GM19395 (cell line): ENCODE data around the gene ABTB1.

Experiments
- ATAC-seq: cut with Tn5 transposase; IDR thresholded peaks from one replicate; pipeline ENCODE4 v1.9.1; 2021; ENCODE audit warnings: mild to moderate bottlenecking, moderate library complexity; ENCODE audit not compliant: unreplicated experiment

ABTB1 gene

DNA sequence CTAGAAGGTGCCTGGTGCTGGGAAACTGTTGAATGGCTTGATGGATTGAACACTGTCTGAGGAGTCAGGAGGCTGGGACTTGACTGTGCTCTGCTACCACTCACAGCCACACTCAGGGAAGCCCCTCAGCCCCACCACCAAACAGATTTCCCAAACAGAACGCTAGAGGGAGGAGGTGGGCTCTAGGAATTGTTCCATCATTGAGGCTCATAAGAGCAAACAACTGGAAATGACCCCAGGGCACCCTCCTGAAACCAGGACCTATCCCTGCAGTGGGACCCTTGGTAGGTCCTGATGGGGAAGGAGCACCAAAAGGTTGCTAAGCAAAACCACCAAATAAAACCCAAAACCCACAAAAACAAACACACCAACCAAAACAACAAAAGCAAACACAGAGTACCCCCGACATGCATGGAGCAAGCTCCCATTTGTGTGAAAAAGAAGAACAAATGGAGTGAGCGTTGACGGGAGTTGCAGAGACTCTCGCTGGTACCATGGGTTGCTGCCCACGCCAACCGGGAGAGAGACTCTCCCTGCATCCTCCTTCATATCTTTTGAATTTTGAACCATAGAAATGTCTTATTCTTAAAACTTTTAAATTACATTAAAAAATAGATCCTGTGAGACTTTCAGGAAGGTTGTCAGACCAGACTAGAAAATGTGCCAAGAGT is 45.6 kb downstream of the ABTB1 start:
- no peak for ATAC-seq

GRCh38 chr3:127718916-127719290 is 46.2 kb downstream of the ABTB1 start:
- ATAC-seq: no peak

DNA sequence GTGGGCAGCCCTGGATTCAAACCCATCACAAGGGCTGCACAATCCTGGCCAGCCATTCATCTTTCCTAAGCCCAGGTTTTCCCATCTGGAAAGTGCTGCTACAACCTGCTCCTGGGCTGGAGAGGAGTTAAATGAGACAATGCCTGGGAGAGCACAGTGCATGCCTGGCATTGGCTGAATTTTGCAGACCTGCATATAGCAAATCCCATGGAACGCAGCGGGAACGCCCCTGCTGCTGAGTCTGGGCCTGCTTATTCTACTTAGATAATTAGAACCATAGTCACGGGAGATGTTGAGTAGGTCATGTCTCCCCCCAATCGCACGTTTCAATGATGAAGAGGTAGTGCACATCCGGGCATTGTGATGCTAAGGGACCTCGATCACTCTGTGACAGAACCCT is 46.6 kb downstream of the ABTB1 start:
- no peak for ATAC-seq

- no peak for ATAC-seq
These were observed 47.5 kb downstream of the ABTB1 start for GRCh38 chr3:127720161-127720823.

DNA sequence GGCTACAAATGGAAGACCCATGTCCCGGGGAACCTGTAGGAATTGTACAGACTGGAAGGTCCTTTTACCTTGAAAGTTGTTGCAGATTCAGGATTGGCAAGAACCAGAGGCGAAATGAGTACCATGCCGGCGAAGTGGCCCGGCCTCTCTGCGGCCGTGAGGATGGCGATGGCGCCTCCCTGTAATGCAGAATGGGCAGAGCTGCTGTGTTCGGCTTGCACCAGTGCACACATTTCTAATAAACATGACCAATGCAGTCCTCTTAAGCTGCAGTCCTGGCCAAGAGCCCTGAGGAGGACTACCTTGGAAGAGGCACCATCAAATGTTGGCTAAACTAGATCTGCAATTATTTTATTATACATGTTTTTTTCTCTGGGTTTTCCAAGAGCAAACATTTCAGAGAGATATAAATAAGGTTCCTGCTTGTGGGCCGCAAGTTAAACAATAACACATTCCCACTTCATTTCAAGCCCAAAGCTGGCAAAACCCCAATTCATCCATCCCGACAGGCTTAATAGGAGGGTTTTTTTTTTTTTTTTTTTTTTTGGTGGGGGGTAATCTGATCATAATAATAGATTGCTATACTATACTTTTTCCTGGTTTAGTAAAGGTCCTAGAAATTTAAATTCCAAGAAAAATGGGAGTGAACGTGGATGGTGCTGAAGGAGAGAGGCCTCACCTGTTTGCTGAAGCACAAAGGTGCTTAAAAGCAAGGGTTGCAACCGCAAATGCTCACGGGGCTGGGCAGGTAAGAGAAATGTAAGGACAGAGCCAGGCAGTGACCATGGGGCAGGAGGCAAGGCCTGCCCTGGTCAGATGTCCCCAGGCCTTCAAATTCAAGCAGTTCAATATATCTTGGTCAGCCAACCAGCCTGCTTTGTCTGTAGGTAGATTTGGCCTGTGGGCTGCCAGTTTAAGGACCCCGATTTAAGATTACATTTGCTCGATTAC is 48.5 kb downstream of the ABTB1 start:
- no peak for ATAC-seq

DNA sequence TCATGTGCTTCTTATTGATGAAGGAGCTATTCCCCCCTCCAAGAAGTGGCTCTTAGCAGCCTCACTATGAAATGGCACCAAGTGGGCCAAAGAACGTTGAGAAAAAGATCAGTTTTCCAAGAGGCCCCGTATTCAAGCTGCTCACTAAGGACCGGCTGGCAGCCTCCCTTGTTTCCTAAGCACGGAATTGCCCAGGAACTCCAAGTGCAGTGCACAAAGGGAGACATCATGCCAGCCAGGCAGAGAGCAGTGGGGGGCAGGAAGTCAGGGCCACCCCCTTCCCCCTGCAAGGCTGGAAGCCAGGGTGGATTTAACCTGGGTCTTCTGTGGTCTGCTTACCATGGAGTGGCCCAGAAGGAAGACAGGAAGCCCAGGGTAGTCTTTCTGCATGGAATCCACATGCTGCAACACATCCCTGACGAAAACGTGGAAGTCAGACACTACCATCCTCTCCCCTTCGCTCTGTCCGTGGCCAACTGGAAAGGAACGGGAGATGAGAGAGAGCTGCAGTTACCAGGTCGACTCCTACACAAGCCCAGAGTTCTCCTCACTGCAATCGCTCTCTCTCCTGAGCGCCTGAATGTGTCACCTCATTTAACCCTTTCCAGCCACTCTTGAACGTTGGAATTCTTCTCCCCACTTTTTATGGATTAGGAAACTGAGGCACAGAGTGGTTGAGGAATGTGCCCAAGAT is 49.5 kb downstream of the ABTB1 start:
- ATAC-seq: no peak

DNA sequence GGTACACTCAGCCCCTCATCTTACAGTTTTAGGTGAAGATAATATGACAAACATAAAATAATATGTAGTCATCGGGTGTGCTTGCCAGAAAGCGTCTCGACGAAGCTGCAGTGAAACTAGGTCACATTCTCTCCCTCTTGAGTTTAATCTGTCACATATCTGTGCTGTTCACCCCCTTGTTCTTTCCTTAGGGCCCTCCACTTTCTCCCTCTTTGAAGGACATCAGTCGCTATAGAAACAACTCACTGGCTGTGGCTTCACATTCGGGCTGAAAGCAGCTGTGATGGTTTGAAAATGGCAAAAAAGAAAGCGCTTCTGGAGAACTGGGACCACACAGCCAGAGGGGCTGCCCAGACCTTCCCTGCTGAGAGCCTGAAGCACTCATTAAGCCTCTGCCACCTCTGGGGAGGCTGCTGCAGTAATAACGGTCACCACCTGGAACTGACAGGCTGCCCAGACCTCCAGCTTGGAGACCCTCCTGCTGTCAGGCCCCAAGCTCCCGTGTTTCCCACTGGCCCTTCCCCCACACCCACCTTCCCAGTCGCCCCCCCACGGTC is 50.3 kb downstream of the ABTB1 start:
- no peak for ATAC-seq

DNA sequence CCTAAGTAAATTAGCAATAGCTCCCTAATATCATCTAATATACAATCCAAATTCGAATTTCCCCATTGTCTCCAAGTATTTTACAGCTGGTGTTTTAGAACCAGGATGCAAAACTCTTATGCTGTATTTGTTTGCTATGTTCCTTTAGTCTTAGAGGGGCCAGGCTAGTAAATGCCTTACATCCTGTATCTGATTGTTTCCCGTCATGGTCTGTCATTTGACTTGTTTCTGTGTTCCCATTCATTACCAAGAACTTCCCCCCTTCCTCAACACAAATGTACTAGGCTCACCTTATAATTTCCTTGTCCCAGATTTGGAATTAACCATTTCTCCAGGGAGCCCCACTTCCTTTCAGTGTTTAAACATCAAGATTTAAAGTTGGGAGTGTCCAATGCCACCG is 54.1 kb downstream of the ABTB1 start:
- no peak for ATAC-seq

DNA sequence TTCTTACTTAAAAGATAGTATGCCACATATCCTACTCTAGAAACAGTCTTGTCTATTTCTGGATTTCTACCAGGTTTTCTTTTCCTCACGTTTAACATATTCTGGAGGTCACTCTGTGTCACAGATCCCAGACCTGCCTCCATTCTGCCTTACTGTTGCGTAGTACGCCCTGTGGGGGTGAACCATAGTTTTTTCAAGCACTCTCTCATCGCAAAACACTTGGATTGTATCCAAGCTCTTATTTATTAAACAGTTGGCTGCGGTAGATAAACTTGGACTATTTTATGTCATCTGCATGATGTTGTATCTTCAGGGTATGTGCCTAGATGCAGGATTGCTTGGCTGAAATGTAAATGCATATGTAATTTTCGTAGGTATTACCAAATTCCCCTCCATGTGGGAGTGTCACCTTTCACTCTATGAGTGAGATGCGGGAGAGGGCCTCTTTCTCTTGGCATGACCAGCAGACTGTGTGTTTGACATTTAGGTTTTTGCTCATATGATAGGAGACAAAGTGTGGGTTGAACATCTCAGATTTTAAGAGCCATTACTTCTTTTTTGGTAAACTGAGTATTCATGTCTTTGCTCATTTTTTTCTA is 55.8 kb downstream of the ABTB1 start:
- ATAC-seq: no peak

GRCh38 chr3:127729556-127730056 is 56.9 kb downstream of the ABTB1 start:
- ATAC-seq: no peak

DNA sequence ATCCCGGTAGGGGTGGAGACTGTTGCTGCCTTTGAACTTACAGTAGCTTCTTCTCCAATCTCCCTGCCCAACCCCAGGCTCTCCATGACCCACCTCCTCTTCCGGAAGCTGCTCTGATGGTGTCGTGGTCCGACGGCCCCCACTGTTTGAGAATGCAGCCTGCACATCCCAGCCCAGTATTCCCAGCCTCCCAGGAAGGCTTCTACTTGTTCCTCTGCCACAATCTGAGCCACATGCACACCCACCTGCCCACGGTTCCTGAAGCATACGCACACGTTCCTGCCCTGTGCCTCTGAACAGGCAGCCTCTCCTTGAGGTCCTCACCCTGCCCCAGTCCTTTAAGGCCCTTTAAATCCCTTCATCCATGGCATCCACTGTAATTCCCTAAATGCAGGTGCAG is 57.4 kb downstream of the ABTB1 start:
- no peak for ATAC-seq
